OCI-LY1 (cell line): ENCODE measurements around the gene GOLIM4.

Experiments
- H2AFZ ChIP-seq: fragments of 200-600 bp; sonication (generic), shearing (Covaris generic); 2 replicates; pipeline ENCODE4 v1.6.0; 2014; ENCODE audit warnings: antibody characterized with exemption, mild to moderate bottlenecking, low read length
- H3F3A ChIP-seq: fragments of 200-600 bp; sonication (generic), shearing (Covaris generic); 2 replicates; pipeline ENCODE4 v1.6.0; 2014; ENCODE audit warnings: mild to moderate bottlenecking, antibody characterized with exemption, low read length, moderate library complexity; ENCODE audit not compliant: insufficient read depth
- H3K27ac ChIP-seq: fragments of 200-600 bp; sonication (generic); 2 replicates; pipeline ENCODE4 v1.5.1; 2014; ENCODE audit warnings: low read length, mixed run types, mild to moderate bottlenecking, low read depth; ENCODE audit not compliant: poor library complexity, severe bottlenecking
- H3K27me3 ChIP-seq: fragments of 200-600 bp; sonication (generic); 2 replicates; pipeline ENCODE4 v1.6.0; 2014; ENCODE audit warnings: antibody characterized with exemption, mild to moderate bottlenecking, low read length, moderate library complexity; ENCODE audit not compliant: insufficient read depth
- H3K36me3 ChIP-seq: fragments of 200-600 bp; sonication (generic); 2 replicates; pipeline ENCODE4 v1.6.1; 2014; ENCODE audit warnings: mild to moderate bottlenecking, antibody characterized with exemption, low read length, moderate library complexity, mixed read lengths; ENCODE audit not compliant: insufficient read depth
- H3K4me1 ChIP-seq: fragments of 200-600 bp; sonication (generic); 2 replicates; pipeline ENCODE4 v1.5.1; 2014; ENCODE audit warnings: mild to moderate bottlenecking, low read length, moderate library complexity; ENCODE audit not compliant: insufficient read depth, severe bottlenecking
- H3K4me2 ChIP-seq: fragments of 200-600 bp; sonication (generic), shearing (Covaris generic); 2 replicates; pipeline ENCODE4 v1.6.1; 2014; ENCODE audit warnings: low read length
- H3K4me3 ChIP-seq: fragments of 200-600 bp; sonication (generic); 2 replicates; pipeline ENCODE4 v1.5.1; 2014; ENCODE audit warnings: low read length, low read depth, mild to moderate bottlenecking, mixed read lengths; ENCODE audit not compliant: poor library complexity, severe bottlenecking
- H3K79me2 ChIP-seq: fragments of 200-600 bp; shearing (Covaris generic); 2 replicates; pipeline ENCODE4 v1.6.1; 2016; ENCODE audit warnings: mixed run types, low read length, mixed read lengths; ENCODE audit not compliant: insufficient read depth
- H3K9ac ChIP-seq: fragments of 200-600 bp; sonication (generic), shearing (Covaris generic); 2 replicates; pipeline ENCODE4 v1.6.1; 2014; ENCODE audit warnings: mild to moderate bottlenecking, low read length, mixed read lengths
- H3K9me2 ChIP-seq: fragments of 200-600 bp; sonication (generic), shearing (Covaris generic); 2 replicates; pipeline ENCODE4 v1.6.1; 2014; ENCODE audit warnings: low read depth, mild to moderate bottlenecking, low read length, mixed read lengths
- H3K9me3 ChIP-seq: fragments of 200-600 bp; shearing (Covaris generic); 2 replicates; pipeline ENCODE4 v1.6.1; 2014; ENCODE audit warnings: low read length, mixed read lengths
- H4K20me1 ChIP-seq: fragments of 200-600 bp; sonication (generic), shearing (Covaris generic); 2 replicates; pipeline ENCODE4 v1.6.0; 2016; ENCODE audit warnings: mild to moderate bottlenecking, low read length; ENCODE audit not compliant: insufficient read depth
- EZH2 ChIP-seq: fragments of 200-600 bp; sonication (generic), shearing (Covaris generic); IDR thresholded peaks from 2 replicates; pipeline ENCODE4 v1.8.0; 2017; ENCODE audit warnings: borderline replicate concordance, mixed run types, mild to moderate bottlenecking, antibody characterized with exemption, low read length, moderate library complexity, mixed read lengths
- TF ChIP-seq, protein P1 (sequence below): fragments of 200-600 bp; sonication (generic), shearing (Covaris generic); IDR thresholded peaks from 2 replicates; pipeline ENCODE4 v1.5.1; 2017; ENCODE audit warnings: mild to moderate bottlenecking, antibody characterized with exemption, low read length, moderate library complexity, mixed read lengths

GOLIM4 gene

GRCh38 chr3:167989066-167989465 lies 106.7 kb downstream of the GOLIM4 start:
- H3K9ac ChIP-seq: no peak overlapping the region
- H3K4me3 ChIP-seq: no peak overlapping the region
- no peaks in the 10 kb centered on the region for H3K36me3 ChIP-seq
- H3K9me3 ChIP-seq: no peaks in the 10 kb centered on the region
- no peaks in the 10 kb centered on the region for H3K27me3 ChIP-seq
- H2AFZ ChIP-seq: no peak overlapping the region
- H3K27ac ChIP-seq: no peak overlapping the region
- no peaks in the 10 kb centered on the region for H3K79me2 ChIP-seq
- no peaks in the 10 kb centered on the region for H4K20me1 ChIP-seq
- no peak overlapping the region for H3K4me2 ChIP-seq
- no peak for TF ChIP-seq EZH2
- TF ChIP-seq, protein P1, sequence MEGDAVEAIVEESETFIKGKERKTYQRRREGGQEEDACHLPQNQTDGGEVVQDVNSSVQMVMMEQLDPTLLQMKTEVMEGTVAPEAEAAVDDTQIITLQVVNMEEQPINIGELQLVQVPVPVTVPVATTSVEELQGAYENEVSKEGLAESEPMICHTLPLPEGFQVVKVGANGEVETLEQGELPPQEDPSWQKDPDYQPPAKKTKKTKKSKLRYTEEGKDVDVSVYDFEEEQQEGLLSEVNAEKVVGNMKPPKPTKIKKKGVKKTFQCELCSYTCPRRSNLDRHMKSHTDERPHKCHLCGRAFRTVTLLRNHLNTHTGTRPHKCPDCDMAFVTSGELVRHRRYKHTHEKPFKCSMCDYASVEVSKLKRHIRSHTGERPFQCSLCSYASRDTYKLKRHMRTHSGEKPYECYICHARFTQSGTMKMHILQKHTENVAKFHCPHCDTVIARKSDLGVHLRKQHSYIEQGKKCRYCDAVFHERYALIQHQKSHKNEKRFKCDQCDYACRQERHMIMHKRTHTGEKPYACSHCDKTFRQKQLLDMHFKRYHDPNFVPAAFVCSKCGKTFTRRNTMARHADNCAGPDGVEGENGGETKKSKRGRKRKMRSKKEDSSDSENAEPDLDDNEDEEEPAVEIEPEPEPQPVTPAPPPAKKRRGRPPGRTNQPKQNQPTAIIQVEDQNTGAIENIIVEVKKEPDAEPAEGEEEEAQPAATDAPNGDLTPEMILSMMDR: no peak
- H3K9me2 ChIP-seq: no peaks in the 10 kb centered on the region
- no peaks in the 10 kb centered on the region for H3F3A ChIP-seq
- no peaks in the 10 kb centered on the region for H3K4me1 ChIP-seq

DNA sequence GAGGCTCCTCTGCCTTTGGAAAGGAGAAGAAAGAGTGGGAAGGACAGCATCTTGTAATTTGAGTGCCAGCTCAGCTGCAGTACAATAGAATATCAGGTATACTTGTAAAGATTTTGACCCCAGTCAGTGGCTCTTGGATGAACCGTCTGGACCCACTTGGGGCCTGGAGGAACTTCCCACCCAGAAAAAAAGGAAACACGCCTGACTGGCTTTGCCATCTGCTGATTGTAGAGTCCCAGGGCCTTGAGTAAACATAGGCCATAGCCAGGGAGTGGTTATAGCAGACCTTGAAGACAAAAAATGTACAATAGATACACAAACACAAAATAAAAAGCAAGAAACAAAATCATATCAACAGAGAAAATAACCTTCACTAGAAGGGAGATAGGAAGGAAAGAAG lies 112.1 kb downstream of the GOLIM4 start:
- H3K79me2 ChIP-seq: no peaks in the 10 kb centered on the region
- TF ChIP-seq, protein P1: no peak
- no peak for TF ChIP-seq EZH2
- H3K9me3 ChIP-seq: no peaks in the 10 kb centered on the region
- H3K4me1 ChIP-seq: no peaks in the 10 kb centered on the region
- H3K4me2 ChIP-seq: no peak overlapping the region
- no peaks in the 10 kb centered on the region for H3K36me3 ChIP-seq
- no peaks in the 10 kb centered on the region for H3K27me3 ChIP-seq
- H4K20me1 ChIP-seq: no peaks in the 10 kb centered on the region
- H3K9ac ChIP-seq: no peak overlapping the region
- no peak overlapping the region for H3K4me3 ChIP-seq
- H3K9me2 ChIP-seq: no peaks in the 10 kb centered on the region
- H3F3A ChIP-seq: no peaks in the 10 kb centered on the region
- no peak overlapping the region for H3K27ac ChIP-seq
- no peak overlapping the region for H2AFZ ChIP-seq

DNA sequence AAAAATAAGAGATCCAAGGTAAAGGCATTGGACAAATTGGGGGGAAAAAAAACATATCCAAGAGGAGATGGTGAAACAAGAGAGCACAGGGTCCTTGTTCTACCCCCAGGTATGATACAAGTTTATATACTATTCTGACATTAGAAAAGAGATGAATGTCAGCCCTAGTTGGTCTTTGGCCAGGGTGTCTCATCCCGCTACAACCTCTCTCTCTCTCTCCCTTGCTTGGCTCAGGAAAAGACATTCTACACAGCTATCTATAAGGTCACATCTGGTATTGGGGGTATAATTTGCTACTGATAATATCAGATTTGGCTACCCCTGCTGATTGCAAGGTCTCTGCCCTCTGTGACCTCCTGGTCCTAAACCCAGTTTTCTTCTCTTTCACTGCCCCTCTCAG lies 117.2 kb downstream of the GOLIM4 start:
- no peaks in the 10 kb centered on the region for H3K36me3 ChIP-seq

More for the DNA sequence above, 117.2 kb downstream of the GOLIM4 start:
- Histone ChIP-seq H3K27ac (no peak overlapping the region), H3K27me3 (no peaks in the 10 kb centered on the region), H2AFZ (no peak overlapping the region), H3K4me3 (no peak overlapping the region), H3F3A (no peaks in the 10 kb centered on the region), H4K20me1 (no peaks in the 10 kb centered on the region), H3K9ac (no peak overlapping the region), H3K9me3 (no peaks in the 10 kb centered on the region), H3K79me2 (no peaks in the 10 kb centered on the region), H3K4me1 (no peaks in the 10 kb centered on the region), H3K9me2 (no peaks in the 10 kb centered on the region), H3K4me2 (no peak overlapping the region)
- TF ChIP-seq EZH2: no peak
- TF ChIP-seq, protein P1: no peak
